Stimulated activated naive CD8-positive, alpha-beta T cell treated with anti-CD3 and anti-CD28 coated beads, Interleukin-15, amount 100 ng/mL, for 72 hours (primary cell): ENCODE results near the gene HSPG2.
"Not testable (repeated sequence)": the region's sequence is repeated elsewhere in the genome, so short reads cannot be mapped to it uniquely, and the experiment has no call there.

Experiments
- ATAC-seq: fragments of 150-1000 bp; cut with Tn5 transposase; 2 replicates; pipeline ENCODE4 v1.10.0; 2021; ENCODE audit warnings: mild to moderate bottlenecking, moderate library complexity
- DNase-seq, 2 donors: peaks; one replicate each; pipeline ENCODE4 v3.0.0; 2021 to 2022
- H3K27ac Mint-ChIP-seq, 2 donors: one replicate each; pipeline ENCODE4 v1.8.0; 2022; ENCODE audit warnings: mild to moderate bottlenecking in 2 of 2, mixed read lengths in 2 of 2, moderate library complexity in 2 of 2
- H3K27me3 Mint-ChIP-seq: one replicate; pipeline ENCODE4 v1.8.0; 2022; ENCODE audit warnings: mixed read lengths
- H3K4me1 Mint-ChIP-seq: one replicate; pipeline ENCODE4 v1.8.0; 2022; ENCODE audit warnings: mild to moderate bottlenecking, mixed read lengths
- H3K4me3 Mint-ChIP-seq, 2 donors: one replicate each; pipeline ENCODE4 v1.8.0; 2022; ENCODE audit warnings: mild to moderate bottlenecking in 2 of 2, mixed read lengths in 2 of 2, moderate library complexity in 1 of 2
- H3K9me3 Mint-ChIP-seq, 2 donors: one replicate each; pipeline ENCODE4 v1.8.0; 2022; ENCODE audit warnings: mixed read lengths in 2 of 2

The HSPG2 gene

GRCh38 chr1:21930080-21930571 lies 7.0 kb downstream of the HSPG2 start:
- no peak overlapping the region for H3K27ac Mint-ChIP-seq
- no peaks in the 10 kb centered on the region for H3K9me3 Mint-ChIP-seq
- DNase-seq (no peak), ATAC-seq (no peak)
- H3K4me3 Mint-ChIP-seq = no peak overlapping the region
- H3K4me1 Mint-ChIP-seq = peaks cover 15% of the 10 kb centered on the region
- peaks cover under 1% of the 10 kb centered on the region for H3K27me3 Mint-ChIP-seq

- Mint-ChIP-seq H3K4me1 (no peaks in the 10 kb centered on the region), H3K9me3 (no peaks in the 10 kb centered on the region), H3K27ac (no peak overlapping the region), H3K4me3 (no peak overlapping the region), H3K27me3 (no peaks in the 10 kb centered on the region)
- ATAC-seq (no peak), DNase-seq (no peak)
Measured at GRCh38 chr1:21927533-21928237, 9.4 kb downstream of the HSPG2 start.

GRCh38 chr1:21926814-21927532 lies 10.1 kb downstream of the HSPG2 start:
- no peaks in the 10 kb centered on the region for H3K27me3 Mint-ChIP-seq
- no peak overlapping the region for H3K4me3 Mint-ChIP-seq
- H3K4me1 Mint-ChIP-seq = no peaks in the 10 kb centered on the region
- H3K9me3 Mint-ChIP-seq = no peaks in the 10 kb centered on the region
- H3K27ac Mint-ChIP-seq = peak overlapping the region in 1 of 2 donors; percentile 15
- DNase-seq = no peak
- ATAC-seq = no peak

GRCh38 chr1:21926065-21926464 lies 11.0 kb downstream of the HSPG2 start:
- no peaks in the 10 kb centered on the region for H3K9me3 Mint-ChIP-seq
- ATAC-seq (no peak), DNase-seq (no peak)
- H3K4me3 Mint-ChIP-seq = no peak overlapping the region
- no peaks in the 10 kb centered on the region for H3K4me1 Mint-ChIP-seq
- H3K27ac Mint-ChIP-seq = no peak overlapping the region
- H3K27me3 Mint-ChIP-seq = no peaks in the 10 kb centered on the region

GRCh38 chr1:21925334-21925940 lies 11.7 kb downstream of the HSPG2 start:
- no peaks in the 10 kb centered on the region for H3K4me1 Mint-ChIP-seq
- no peaks in the 10 kb centered on the region for H3K27me3 Mint-ChIP-seq
- DNase-seq (no peak), ATAC-seq (no peak)
- no peak overlapping the region for H3K27ac Mint-ChIP-seq
- no peaks in the 10 kb centered on the region for H3K9me3 Mint-ChIP-seq
- H3K4me3 Mint-ChIP-seq = no peak overlapping the region

GRCh38 chr1:21924503-21925005 lies 12.6 kb downstream of the HSPG2 start:
- no peak overlapping the region for H3K27ac Mint-ChIP-seq
- H3K4me1 Mint-ChIP-seq = no peaks in the 10 kb centered on the region
- no peaks in the 10 kb centered on the region for H3K27me3 Mint-ChIP-seq
- DNase-seq (no peak), ATAC-seq (no peak)
- no peak overlapping the region for H3K4me3 Mint-ChIP-seq
- H3K9me3 Mint-ChIP-seq = no peaks in the 10 kb centered on the region

GRCh38 chr1:21922090-21923013 lies 14.8 kb downstream of the HSPG2 start:
- Mint-ChIP-seq H3K9me3 (no peaks in the 10 kb centered on the region), H3K27me3 (no peaks in the 10 kb centered on the region), H3K4me3 (no peak overlapping the region), H3K4me1 (no peaks in the 10 kb centered on the region), H3K27ac (peak overlapping the region in 1 of 2 donors; percentile 85)
- DNase-seq (no peak), ATAC-seq (no peak)

GRCh38 chr1:21921100-21921875 lies 15.8 kb downstream of the HSPG2 start:
- Mint-ChIP-seq H3K27me3 (no peaks in the 10 kb centered on the region), H3K4me3 (no peak overlapping the region), H3K27ac (peak overlapping the region in 1 of 2 donors; percentile 85), H3K9me3 (no peaks in the 10 kb centered on the region), H3K4me1 (no peaks in the 10 kb centered on the region)
- ATAC-seq (no peak), DNase-seq (no peak)

- ATAC-seq (no peak), DNase-seq (no peak)
- H3K4me1 Mint-ChIP-seq = peaks cover 6% of the 10 kb centered on the region
- no peaks in the 10 kb centered on the region for H3K9me3 Mint-ChIP-seq
- H3K27me3 Mint-ChIP-seq = no peaks in the 10 kb centered on the region
- no peak overlapping the region for H3K27ac Mint-ChIP-seq
- no peak overlapping the region for H3K4me3 Mint-ChIP-seq
Measured at GRCh38 chr1:21919520-21919919, 17.6 kb downstream of the HSPG2 start.

GRCh38 chr1:21917239-21917631 lies 19.9 kb downstream of the HSPG2 start:
- H3K27me3 Mint-ChIP-seq, DNase-seq, H3K27ac Mint-ChIP-seq, H3K9me3 Mint-ChIP-seq, H3K4me3 Mint-ChIP-seq, ATAC-seq: not testable (repeated sequence)
- H3K4me1 Mint-ChIP-seq = peaks cover 25% of the 10 kb centered on the region

- H3K27me3 Mint-ChIP-seq = no peaks in the 10 kb centered on the region
- peaks cover 27% of the 10 kb centered on the region for H3K4me1 Mint-ChIP-seq
- no peak overlapping the region for H3K27ac Mint-ChIP-seq
- ATAC-seq (no peak), DNase-seq (no peak)
- no peak overlapping the region for H3K4me3 Mint-ChIP-seq
- no peaks in the 10 kb centered on the region for H3K9me3 Mint-ChIP-seq
Measured at GRCh38 chr1:21916447-21917238, 20.5 kb downstream of the HSPG2 start.

GRCh38 chr1:21914880-21915640 lies 22.1 kb downstream of the HSPG2 start:
- no peaks in the 10 kb centered on the region for H3K27me3 Mint-ChIP-seq
- no peaks in the 10 kb centered on the region for H3K9me3 Mint-ChIP-seq
- no peak for ATAC-seq
- peaks cover 43% of the 10 kb centered on the region for H3K4me1 Mint-ChIP-seq
- no peak for DNase-seq
- H3K4me3 Mint-ChIP-seq = no peak overlapping the region
- H3K27ac Mint-ChIP-seq = peak overlapping the region in 1 of 2 donors; percentile 63

GRCh38 chr1:21914450-21914849 lies 22.7 kb downstream of the HSPG2 start:
- H3K9me3 Mint-ChIP-seq = no peaks in the 10 kb centered on the region
- H3K27me3 Mint-ChIP-seq = no peaks in the 10 kb centered on the region
- H3K4me3 Mint-ChIP-seq = no peak overlapping the region
- ATAC-seq (no peak), DNase-seq (no peak)
- H3K27ac Mint-ChIP-seq = peak overlapping the region in 1 of 2 donors; percentile 63
- H3K4me1 Mint-ChIP-seq = peaks cover 49% of the 10 kb centered on the region
